ENCODE measurements around the gene SPDYE2. TPM values are rescaled to one million over a fixed set of nuclear protein-coding genes. Genes with fewer than 3 reads are reported as not detected.
"Not testable (repeated sequence)": the region's sequence is repeated elsewhere in the genome, so short reads cannot be mapped to it uniquely, and the experiment has no call there.

The SPDYE2 gene
- total RNA-seq, 6 experiments from 2014 or later = not detected

DNA sequence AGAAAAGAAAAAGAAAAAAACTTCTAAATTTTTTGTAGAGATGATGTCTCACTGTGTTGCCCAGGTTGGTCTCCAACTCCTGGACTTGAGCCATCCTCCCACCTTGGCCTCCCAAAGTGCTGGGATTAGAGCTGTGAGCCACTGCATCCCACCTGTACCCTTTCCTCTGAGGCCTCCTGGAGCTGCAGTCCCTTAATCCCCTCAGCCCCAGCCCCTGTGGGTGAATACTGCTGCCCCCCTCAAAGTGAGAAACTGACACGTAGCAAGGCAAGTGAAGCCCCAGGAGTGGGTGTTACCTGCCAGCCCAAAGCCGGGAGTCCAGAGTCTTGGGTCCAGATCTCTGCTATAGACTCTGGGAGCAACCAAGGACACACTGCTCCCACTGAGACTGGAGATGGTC is 26.2 kb upstream of the SPDYE2 start:
- not testable (repeated sequence) for H3K4me3 Mint-ChIP-seq; DNase-seq; H3K27ac Mint-ChIP-seq; H3K9me3 Mint-ChIP-seq; H3K36me3 Mint-ChIP-seq (ENCODE audit: low read depth); H3K27me3 Mint-ChIP-seq (ENCODE audit: insufficient read depth); H3K4me1 Mint-ChIP-seq (ENCODE audit: low read depth)

DNA sequence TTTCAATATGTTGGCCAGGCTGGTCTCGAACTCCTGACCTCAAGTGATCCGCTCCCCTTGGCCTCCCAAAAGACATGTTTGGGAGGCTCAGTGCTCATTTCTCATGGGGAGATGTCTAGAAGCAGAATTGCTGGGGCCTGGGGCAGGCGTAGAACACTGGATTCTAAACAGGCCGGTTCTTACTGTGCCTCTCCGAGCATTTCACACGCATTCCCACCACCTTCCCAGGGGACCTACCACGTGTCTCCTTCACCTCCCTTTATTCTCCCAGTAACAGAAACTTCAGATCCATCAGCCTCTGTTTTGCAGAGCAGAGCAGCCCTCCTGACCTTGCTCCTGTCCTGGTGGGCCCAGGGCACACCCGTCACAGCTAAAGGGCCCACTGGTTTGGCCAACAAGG is 23.8 kb upstream of the SPDYE2 start:
- not testable (repeated sequence) for H3K36me3 Mint-ChIP-seq (ENCODE audit: low read depth); H3K4me1 Mint-ChIP-seq (ENCODE audit: low read depth); H3K9me3 Mint-ChIP-seq; H3K27me3 Mint-ChIP-seq (ENCODE audit: insufficient read depth); H3K4me3 Mint-ChIP-seq; H3K27ac Mint-ChIP-seq; DNase-seq

DNA sequence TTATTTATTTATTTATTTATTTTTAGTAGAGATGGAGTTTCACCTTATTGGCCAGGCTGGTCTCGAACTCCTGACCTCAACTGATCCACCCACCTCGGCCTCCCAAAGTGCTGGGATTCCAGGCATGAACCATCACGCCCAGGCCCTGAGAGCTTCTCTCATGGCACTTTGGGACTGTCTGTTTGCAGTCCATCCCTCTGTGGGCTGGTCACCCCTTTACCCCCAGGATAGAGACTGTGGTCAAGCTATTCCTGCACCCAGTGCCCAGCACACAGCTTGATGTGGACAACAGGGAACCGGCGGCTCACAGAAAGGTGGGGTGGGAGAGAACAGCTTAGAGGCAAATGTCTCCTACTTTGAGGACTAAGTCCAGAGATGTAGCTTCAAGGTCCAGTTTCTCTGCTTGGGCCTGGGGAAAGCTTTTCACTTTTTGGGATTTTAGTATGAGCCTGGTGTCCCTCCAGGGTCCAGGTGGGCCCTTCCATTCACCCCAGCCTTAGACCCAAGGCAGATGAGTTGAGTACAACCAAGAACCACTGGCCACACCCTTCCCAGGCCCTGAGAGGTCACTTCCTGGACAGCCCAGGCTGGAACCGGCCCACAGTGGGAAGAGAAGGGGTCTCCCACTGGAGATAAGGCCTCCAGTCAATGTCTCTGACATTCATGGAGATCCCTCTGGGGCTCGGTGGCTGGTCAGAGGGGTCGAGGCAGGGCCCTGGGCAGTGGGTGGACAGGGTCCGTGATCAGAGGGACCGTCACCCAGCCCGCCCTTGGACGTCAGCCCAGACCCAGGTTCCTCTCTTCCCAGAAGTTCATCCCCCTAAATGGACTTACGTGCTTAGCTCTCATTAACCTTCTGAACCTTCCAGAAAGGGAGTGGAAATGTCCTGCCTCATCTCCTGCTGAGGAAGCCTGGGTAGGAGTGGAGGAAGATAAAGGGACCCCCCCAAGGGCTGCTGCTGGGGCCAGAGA is 22.9 kb upstream of the SPDYE2 start:
- not testable (repeated sequence) for H3K4me3 Mint-ChIP-seq

DNA sequence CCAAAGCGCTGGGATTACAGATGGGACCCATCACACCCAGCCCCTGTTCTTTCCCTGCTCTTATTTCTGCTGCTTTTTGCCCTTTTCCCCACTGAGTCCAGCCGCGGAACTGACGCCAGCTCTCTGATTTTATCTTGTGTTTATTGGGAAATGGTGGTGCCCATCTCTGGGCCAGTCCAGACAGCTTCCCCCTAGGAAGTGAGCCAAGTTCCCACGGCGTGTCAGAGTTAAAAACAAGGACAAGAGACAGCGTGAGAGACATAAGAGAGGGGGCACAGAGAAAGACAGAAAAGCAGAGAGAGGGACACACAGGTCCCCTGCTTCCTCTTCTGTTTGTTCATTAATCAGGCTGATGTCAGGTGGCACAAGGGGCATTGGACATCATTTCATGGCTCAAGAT is 19.4 kb upstream of the SPDYE2 start:
- not testable (repeated sequence) for H3K9me3 Mint-ChIP-seq; H3K4me1 Mint-ChIP-seq (ENCODE audit: low read depth); H3K27ac Mint-ChIP-seq; H3K27me3 Mint-ChIP-seq (ENCODE audit: insufficient read depth); H3K4me3 Mint-ChIP-seq; H3K36me3 Mint-ChIP-seq (ENCODE audit: low read depth)
- peak; percentile 3 for DNase-seq

More for the DNA sequence above, 22.9 kb upstream of the SPDYE2 start:
- H3K36me3 Mint-ChIP-seq (ENCODE audit: low read depth); H3K27ac Mint-ChIP-seq; H3K27me3 Mint-ChIP-seq (ENCODE audit: insufficient read depth); H3K9me3 Mint-ChIP-seq; H3K4me1 Mint-ChIP-seq (ENCODE audit: low read depth); DNase-seq: not testable (repeated sequence)

DNA sequence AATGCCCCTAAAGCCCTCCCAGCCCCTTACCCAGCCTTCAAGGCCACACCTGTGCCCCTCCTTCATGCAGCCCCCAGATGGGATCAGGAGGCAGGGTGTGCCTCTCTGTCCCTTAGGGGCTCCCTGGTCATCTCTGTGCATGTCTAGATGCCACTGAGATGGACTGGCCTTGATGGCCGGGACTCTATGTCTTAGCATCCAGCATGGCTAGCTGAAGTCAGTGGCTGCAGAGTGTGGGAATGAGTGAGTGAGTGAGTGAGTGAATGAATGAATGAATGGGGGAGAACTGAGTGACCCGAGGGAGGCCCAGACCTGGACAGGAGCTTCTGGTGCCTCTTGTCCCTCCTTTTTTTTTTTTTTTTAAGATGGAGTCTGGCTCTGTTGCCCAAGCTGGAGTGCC is 18.9 kb upstream of the SPDYE2 start:
- H3K4me1 Mint-ChIP-seq (ENCODE audit: low read depth); H3K27ac Mint-ChIP-seq; DNase-seq; H3K9me3 Mint-ChIP-seq; H3K27me3 Mint-ChIP-seq (ENCODE audit: insufficient read depth); H3K4me3 Mint-ChIP-seq; H3K36me3 Mint-ChIP-seq (ENCODE audit: low read depth): not testable (repeated sequence)

DNA sequence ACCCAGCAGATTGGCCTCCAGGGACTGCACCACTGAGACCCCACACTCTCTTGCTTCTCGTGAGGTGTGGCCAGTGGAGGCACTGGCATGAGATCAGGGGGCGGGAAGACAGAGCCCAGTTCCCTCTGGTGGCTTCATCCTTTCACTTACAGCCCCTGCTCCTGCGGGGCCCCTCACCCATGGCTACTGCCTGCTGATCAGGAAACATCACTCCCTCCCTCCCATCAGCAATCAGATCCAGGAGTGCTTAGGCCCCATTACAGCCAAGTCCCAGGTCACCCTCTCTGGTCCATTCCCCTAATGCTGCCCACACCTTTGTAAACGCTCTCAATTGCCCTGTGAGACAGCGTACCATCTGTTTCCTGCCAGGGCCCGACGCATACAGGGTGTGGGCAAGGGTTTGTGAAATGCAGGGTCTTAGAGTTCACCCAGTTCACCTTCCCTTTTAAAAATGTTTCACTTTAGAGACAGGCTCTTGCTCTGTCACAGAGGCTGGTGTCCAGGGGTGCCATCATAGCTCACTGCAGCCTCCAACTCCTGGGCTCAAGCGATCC is 15.9 kb upstream of the SPDYE2 start:
- H3K27ac Mint-ChIP-seq; H3K4me1 Mint-ChIP-seq (ENCODE audit: low read depth); H3K4me3 Mint-ChIP-seq; H3K9me3 Mint-ChIP-seq; DNase-seq; H3K27me3 Mint-ChIP-seq (ENCODE audit: insufficient read depth); H3K36me3 Mint-ChIP-seq (ENCODE audit: low read depth): not testable (repeated sequence)

DNA sequence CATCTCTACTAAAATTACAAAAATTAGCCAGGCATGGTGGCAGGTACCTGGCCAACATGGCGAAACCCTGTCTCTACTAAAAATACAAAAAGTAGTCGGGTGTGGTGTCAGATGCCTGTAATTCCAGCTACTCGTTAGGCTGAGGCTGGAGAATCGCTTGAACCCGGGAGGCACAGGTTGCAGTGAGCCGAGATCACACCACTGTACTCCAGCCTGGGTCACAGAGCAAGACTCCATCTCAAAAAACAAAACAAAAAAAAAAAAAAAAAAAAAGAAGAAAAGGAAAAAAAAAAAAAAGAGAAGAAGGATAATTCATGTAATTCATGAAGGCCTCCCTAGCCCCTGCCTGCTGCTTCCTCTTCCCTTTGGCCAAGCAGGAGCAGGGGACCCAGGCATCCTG is 10.4 kb upstream of the SPDYE2 start:
- not testable (repeated sequence) for DNase-seq; H3K9me3 Mint-ChIP-seq; H3K4me3 Mint-ChIP-seq; H3K27ac Mint-ChIP-seq; H3K36me3 Mint-ChIP-seq (ENCODE audit: low read depth); H3K27me3 Mint-ChIP-seq (ENCODE audit: insufficient read depth); H3K4me1 Mint-ChIP-seq (ENCODE audit: low read depth)

DNA sequence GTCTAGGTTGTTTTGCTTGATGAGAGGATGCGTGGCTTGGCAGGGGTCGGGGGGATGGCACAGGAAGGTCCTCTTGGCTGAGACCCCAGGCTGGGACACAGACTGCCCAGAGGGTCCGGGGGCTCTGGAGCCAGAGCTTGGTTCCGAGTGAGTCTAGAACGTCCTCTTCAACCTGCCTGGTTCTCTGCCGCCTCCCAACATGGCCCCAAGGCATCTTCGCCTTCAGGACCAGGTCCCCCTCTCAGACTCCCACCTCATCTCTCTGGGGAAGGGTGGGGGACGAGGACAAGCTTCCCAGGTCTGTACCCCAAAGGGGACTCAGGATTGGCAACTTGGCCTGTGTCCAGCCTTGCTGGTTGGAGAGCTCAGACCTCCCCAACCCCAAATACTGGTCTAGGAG is 8.9 kb upstream of the SPDYE2 start:
- H3K36me3 Mint-ChIP-seq (ENCODE audit: low read depth); DNase-seq; H3K4me1 Mint-ChIP-seq (ENCODE audit: low read depth); H3K9me3 Mint-ChIP-seq; H3K4me3 Mint-ChIP-seq; H3K27ac Mint-ChIP-seq; H3K27me3 Mint-ChIP-seq (ENCODE audit: insufficient read depth): not testable (repeated sequence)

DNA sequence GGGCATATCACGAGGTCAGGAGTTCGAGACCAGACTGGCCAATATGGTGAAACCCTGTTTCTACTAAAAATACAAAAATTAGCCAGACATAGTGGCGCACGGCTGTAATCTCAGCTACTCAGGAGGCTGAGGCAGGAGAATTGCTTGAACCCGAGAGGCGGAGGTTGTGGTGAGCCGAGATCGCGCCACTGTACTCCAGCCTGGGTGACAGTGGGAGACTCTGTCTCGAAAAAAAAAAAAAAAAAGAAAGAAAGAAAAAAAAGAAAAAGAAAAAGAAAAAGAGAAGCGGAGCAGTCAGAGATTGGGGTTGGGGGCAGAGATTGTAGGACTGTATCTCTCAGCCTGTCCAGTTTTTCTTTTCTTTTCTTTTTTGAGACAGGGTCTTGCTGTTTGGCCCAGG is 8.3 kb upstream of the SPDYE2 start:
- not testable (repeated sequence) for H3K4me1 Mint-ChIP-seq (ENCODE audit: low read depth); H3K36me3 Mint-ChIP-seq (ENCODE audit: low read depth); H3K9me3 Mint-ChIP-seq; H3K27ac Mint-ChIP-seq; H3K4me3 Mint-ChIP-seq; H3K27me3 Mint-ChIP-seq (ENCODE audit: insufficient read depth); DNase-seq

DNA sequence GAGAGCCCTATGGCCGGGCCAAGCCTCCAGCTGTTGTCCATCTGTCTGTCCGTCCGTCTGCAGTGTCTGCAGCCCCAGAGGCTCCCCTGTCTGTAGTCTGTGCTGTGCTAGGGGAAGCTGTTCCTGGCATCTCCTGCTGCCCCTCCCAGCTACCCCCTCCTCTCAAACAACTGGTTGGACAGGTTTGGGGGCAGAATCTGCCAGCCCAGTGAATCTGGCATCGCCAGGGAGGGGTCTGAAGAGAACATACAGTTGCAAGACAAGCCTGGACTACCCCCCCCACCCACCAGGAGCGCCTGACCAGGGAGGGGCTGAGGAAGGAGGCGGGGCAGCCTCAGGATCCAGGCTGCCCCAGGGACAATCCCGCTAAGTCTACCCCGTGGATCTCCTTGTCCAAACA is 7.4 kb upstream of the SPDYE2 start, which contains the start of gene UPK3BL2:
UPK3BL2 (minus strand) TSS at position 101 of the 400 bp plus-strand sequence; CDS start at position 41, 60 bp downstream.
- not testable (repeated sequence) for H3K36me3 Mint-ChIP-seq (ENCODE audit: low read depth); H3K4me1 Mint-ChIP-seq (ENCODE audit: low read depth); H3K4me3 Mint-ChIP-seq; H3K27ac Mint-ChIP-seq; H3K27me3 Mint-ChIP-seq (ENCODE audit: insufficient read depth); H3K9me3 Mint-ChIP-seq; DNase-seq

DNA sequence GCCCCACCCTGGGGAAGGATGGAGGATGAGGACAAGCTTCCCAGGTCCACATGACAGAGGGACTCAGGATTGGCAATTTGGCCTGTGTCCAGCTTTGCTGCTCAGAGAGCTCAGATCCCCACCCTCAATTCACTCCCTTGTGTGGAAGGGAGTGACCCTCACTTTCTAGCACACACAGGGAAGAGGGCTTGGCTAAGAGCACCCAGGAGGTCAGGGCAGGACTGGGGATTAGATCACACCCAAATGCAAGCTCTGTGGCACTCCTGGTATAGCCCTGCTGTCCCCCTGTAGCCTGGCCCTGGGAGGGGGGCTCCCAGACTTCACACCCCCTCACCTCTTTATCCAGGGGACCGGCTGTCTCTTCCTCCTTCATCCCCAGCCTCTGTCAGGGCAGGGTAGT is 6.7 kb upstream of the SPDYE2 start:
- H3K27ac Mint-ChIP-seq; DNase-seq; H3K36me3 Mint-ChIP-seq (ENCODE audit: low read depth); H3K4me1 Mint-ChIP-seq (ENCODE audit: low read depth); H3K9me3 Mint-ChIP-seq; H3K4me3 Mint-ChIP-seq; H3K27me3 Mint-ChIP-seq (ENCODE audit: insufficient read depth): not testable (repeated sequence)

DNA sequence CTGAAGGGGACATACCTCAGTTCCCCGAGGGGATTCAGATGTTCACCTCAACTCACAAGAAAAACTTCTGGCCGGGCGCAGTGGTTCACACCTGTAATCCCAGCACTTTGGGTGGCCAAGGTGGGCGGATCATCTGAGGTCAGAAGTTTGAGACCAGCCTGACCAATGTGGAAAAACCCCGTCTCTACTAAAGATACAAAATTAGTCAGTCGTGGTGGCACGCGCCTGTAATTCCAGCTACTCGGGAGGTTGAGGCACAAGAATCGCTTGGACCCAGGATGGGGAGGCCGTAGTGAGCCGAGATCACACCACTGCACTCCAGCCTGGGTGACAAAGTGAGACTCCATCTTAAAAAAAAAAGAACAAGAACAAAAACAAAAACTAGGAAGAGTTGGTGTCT is 5.7 kb upstream of the SPDYE2 start:
- H3K27me3 Mint-ChIP-seq (ENCODE audit: insufficient read depth); H3K9me3 Mint-ChIP-seq; H3K4me1 Mint-ChIP-seq (ENCODE audit: low read depth); H3K4me3 Mint-ChIP-seq; H3K36me3 Mint-ChIP-seq (ENCODE audit: low read depth); H3K27ac Mint-ChIP-seq; DNase-seq: not testable (repeated sequence)

DNA sequence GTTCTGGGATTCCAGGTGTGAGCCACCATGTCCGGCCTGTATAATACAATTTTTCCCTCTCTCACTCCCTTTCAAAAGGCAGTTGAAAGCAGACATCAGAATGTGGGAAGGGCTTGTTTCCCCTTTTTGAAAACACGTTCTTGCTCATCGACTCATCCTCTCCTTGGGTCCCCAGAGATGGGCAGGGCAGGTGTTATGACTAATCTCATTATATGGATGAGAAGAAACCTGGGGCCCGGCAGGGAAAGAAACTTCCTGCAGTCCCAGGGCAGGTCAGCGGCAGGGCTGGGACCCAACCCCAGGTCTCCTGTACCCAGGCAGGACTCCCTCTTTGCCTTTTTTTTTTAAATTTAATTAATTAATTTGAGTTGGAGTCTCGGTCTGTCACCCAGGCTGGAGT is 4.7 kb upstream of the SPDYE2 start:
- H3K4me1 Mint-ChIP-seq (ENCODE audit: low read depth); H3K27ac Mint-ChIP-seq; H3K9me3 Mint-ChIP-seq; H3K36me3 Mint-ChIP-seq (ENCODE audit: low read depth); H3K27me3 Mint-ChIP-seq (ENCODE audit: insufficient read depth); H3K4me3 Mint-ChIP-seq: not testable (repeated sequence)
- DNase-seq = peak; percentile 60

DNA sequence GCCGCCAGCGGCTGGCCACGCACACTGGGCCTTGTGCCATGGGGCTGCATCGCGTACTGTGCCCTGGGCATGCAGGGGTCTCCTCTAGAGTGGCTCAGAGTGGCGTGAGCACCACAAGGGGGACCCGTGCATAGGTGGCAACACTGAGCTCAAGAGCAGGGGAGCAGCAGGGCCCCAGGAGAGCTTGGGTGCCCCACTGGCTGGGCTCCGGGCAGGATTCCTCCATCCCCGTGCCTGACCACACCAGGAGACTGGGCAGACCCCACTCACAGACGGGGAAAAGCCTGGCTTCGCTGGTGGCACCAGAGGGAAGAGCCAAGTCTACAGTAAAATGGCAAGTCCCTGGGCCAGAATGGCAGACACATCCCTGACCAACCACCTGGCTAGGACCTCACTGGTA is 17.6 kb downstream of the SPDYE2 start:
- DNase-seq; H3K27me3 Mint-ChIP-seq (ENCODE audit: insufficient read depth); H3K4me1 Mint-ChIP-seq (ENCODE audit: low read depth); H3K9me3 Mint-ChIP-seq; H3K27ac Mint-ChIP-seq; H3K4me3 Mint-ChIP-seq; H3K36me3 Mint-ChIP-seq (ENCODE audit: low read depth): not testable (repeated sequence)

Measured in HFFc6 (cell line).